GM18499 (cell line): ENCODE data around the gene SUPT3H.

Source experiments
- ATAC-seq: cut with Tn5 transposase; IDR thresholded peaks from one replicate; pipeline ENCODE4 v1.9.1; 2021; ENCODE audit warnings: moderate number of reproducible peaks; ENCODE audit not compliant: insufficient read depth, unreplicated experiment

Gene SUPT3H

DNA sequence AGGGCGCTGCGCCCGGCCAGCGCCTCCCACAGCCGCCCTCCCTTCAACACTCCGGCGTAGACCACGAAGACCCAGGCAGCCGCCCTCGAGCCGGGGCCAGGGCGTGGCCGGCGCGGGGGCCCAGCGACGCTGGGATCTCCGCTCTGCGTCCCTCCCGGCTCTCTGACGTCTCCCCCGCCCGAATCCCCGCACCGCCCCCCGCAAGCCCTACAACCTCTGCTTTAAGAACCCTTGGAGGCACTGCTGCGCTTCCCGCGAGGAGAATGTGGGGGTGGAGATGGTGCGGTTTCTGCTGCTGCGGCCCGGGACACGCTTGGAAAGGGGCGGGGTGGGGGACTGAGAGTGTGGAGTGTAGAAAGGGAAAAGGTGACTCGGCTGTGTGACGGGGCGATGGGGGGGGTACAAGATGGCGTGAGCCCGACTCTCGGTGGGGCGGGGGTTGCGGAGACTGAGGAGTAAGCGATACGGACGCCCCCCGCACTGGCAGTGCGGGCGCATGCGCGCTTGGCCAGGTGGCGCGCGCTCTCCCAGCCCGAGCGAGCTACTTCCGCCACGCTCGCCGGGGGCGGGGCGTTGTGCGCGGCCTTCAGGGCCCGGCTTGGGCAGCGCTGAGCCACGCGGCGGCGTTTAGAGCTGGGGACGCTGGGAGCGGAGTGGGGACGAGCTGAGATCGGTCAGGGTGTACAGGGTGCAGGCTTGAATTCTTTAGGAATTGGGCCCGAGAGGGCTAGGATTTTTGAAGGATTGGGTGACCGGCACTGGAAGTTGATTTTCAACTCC is at the start of gene SUPT3H:
SUPT3H (minus strand) TSS at position 381 of the 780 bp plus-strand sequence.
- ATAC-seq: peak; percentile 66

DNA sequence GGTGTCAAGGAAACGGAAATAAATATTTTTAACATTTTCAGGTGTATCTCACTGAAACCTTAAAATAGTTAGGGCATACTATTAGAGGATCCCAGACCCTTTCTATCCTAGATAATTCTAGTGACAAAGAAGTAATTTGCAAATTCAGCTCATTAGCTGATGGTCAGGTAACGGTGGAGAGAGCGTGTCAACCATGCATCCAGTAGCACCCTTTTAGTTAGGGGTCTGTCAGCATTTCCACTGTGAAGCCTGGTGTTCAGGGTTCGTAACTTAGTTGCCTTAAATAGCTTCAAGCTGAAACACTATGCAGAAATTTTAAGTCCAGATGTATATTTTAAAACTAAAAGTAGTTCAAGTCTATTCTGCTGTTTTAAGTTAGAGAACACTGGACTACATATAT is 48.5 kb upstream of the SUPT3H start:
- no peak for ATAC-seq

DNA sequence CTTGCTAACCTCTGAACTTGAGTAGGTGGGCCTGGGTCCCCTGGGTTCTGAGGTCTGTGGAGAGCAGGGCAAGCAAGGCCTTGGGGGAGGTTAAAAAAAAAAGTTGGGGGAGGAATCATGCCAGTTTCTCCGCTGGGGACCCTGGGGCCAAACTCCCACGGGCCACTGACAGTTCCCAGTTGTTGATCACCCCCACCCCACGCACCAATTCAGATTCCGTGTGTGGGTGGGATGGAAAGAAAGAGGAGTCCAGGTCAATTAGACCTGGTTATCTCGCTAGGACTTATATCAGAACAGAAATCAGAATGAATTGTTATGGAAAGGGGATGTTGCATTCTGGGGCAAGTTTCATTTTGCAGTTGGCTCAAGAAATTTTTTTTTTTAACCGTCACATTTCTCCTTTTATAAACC is 46.7 kb upstream of the SUPT3H start:
- ATAC-seq: no peak

DNA sequence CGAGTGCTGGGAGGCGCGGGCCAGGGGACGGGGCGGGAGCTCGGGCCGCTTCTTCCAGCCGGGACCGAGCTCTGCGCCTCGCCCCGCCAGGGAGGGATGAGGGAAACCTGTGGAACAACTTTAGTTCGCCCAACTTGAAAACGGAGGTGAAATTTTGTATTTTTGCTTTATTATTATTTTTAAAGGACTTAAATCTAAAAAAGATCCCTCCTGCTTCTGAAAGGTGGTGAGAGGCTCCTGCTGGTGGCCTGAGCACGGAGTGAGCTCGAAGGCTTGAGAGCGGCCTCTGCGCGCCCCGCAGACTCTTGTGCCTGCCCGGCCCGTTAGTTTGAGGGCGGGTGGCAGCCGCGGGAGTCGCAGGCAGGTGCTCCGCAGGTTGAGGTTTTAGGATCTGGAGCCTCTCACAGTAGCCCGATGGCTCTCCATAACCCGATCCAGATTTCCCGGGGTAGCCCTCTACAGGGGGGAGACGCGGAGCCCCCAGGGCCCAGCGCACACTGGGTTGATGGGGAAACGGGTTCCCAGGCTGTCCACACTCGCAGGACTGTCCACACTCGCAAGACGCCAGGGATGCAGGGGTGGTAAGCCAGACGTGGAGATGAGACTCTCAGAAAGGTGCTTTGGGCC is 46.2 kb upstream of the SUPT3H start:
- no peak for ATAC-seq

DNA sequence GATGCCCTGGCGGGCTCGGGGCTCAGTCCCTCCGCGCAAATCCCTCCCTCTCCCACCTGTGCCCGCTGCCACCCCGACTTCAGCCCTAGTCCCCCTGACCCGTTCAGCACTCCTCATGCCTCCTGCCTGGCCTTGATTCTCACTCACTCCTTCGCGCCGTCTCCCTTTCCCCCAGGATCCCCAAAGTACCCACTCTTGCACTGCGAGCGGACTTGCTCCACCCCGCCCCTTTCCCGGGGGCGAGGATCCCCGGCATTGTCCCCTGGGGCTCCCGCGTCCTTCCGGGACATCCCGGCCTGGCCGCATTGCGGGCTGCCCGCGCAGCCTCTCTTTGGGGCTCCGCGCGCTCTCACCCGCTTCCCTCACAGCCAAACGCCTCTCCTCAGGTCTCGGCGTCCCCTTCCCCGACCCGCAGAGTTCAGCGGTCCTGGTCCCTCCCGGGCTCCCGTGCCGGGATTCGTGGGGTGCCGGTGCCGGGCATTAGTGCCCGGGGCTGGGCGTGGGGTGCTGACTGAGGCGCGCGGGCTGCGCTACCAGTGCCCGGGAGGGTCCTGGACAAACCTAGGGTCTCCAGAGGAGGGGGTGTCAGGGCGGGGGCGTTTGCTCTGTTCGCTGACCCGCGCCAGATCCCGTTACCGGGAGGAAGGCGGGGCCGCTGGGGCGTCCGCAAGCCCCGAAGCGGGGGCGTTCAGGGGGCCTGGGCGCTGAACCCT is 45.5 kb upstream of the SUPT3H start:
- no peak for ATAC-seq

DNA sequence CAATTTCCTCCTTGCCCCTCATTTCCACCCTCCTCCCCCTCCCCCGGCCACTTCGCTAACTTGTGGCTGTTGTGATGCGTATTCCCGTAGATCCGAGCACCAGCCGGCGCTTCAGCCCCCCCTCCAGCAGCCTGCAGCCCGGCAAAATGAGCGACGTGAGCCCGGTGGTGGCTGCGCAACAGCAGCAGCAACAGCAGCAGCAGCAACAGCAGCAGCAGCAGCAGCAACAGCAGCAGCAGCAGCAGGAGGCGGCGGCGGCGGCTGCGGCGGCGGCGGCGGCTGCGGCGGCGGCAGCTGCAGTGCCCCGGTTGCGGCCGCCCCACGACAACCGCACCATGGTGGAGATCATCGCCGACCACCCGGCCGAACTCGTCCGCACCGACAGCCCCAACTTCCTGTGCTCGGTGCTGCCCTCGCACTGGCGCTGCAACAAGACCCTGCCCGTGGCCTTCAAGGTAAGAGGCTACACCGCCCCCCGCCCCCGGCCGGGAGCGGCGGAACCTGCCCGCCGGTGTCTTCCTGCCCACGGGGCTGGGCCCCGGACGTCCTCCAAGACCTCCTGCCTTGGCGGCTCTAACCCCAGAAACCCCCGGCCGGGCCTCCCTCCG is 44.9 kb upstream of the SUPT3H start:
- ATAC-seq: no peak

DNA sequence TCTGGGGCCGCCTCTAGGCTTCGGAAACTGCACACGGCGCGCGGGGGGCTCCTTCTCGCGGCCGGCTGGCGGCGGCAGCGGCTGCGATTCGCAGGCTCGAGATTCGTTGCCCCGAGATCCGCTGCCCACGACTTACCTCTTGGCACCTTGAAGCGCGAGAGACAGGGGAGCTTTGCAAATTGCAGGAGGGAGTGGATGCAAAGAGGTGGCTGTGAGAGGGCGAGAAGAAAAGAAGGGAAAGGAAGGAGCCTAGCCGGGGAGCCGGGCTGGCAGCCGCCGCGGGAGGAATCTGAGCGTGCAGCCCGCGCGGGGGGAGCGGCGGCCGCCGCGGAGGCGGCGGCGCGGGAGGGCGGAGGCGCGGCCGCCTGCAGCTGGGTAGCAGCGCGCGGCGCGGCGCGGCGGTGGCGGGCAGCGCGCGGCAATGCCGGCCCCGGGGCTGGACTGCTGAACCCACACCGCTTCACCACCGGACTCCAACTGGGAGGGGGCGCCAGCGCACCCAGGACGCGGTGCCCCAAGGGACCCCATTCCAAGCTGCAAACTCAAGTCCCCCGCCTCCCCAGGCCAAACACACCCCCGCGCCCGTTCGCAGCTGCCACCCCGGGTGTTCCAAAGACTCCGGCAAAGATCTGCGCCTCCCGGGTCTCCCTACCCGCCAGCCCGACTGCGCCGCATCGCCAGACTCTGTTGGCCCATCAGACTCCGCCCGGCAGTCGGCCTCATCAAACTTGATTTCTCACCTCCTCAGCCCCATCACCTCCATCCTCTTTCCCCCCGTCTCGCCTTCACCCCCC is 44.2 kb upstream of the SUPT3H start:
- ATAC-seq: no peak

DNA sequence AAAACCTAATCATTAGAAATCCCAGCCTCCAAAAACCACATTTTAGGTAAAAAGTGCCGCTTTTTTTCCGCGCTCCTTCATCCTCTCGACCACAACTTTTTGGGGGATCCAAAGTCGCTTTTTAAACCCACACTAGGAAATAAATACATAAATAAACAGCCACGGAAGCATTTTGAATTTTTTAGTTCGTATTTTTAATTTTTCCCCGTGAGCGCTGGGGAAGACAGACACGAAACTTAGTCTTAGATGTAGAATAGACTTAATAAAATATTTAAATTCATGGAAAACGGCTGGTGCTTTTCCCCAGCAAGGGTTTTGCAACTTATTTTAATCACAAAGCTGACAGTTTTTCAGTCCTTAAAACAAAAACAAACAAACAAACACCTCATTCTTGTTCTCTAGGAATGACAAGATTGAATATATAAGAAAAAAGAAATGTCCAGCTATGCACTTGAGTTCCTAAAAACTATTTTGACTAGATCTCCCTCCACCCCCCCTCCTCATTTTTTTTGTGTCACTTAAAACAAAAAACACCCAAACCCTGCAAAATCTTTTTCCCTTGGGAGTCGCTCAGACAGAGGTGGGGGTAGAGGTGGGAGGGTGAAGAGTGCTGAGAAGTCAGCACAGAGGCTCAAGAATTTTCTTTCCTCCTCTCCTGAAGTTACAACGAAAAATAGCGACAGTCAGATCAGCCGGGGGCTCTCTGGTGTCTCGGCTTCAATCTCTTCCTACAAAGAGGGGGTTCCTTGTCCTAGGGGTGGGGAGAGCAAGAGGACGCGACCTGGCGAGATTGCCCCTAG is 43.4 kb upstream of the SUPT3H start:
- no peak for ATAC-seq

DNA sequence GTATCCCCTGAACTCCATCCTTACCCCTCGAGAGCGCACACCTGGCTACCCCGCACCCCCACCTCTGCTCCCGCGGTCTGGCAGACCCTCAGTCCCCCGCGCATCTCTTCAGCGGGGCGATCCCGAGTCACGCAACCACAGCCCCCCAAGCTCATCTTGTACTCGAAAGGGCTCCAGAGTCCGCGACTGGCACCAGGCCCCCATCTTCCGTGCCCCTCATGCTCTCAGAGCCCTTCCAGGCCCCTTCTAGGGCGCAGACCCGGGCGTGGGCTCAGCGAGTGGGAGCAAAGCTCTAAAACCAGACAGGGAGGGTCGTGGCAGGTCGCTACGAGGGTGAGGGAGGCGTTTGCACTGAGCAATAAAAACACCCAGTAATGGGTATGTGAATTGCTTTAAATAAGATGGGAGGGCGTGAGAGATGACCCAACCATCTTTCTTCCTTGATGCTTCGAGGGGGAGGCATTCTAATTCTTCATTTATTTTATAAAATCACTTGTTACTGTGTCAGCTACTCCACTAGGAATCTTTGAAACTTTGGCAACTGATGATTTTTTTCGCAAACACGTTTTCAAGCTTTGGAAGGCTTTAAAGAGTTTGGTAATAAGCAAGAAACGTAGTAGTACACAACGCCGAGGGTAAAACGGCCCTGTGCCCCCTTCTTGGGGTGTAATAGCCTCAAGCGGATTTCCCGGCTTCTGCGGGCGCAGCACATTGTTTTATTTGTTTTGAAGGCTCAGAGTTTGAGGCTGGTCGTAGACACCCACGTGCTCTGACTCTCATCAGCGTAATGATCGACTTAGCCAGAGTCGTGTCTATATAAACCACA is 42.6 kb upstream of the SUPT3H start:
- no peak for ATAC-seq

DNA sequence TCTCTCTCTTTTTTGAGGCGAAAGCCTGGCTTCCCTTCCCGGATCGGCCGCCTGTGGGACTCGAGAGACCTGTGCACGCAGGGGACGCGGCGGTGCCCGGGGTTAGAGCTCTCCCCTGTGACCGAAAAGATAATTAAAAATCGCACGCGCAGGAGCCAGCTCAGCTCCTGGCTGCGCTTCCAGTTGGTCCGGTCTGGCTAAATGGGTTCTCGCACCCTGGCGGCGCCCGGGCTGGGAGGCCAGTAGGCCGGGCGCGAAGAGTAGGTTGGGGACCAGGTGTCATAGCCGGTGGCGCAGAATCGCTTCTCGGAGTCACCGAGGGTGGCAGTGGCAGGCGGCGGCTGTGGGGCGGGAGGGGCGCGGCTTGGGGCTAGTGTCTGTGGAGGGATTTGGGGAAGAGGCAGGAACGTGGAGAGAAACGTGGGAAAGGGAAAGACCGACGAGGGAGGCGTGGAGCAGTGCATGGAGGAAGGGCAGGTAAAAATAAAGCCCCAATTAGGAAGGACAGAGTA is 41.9 kb upstream of the SUPT3H start:
- ATAC-seq: no peak

DNA sequence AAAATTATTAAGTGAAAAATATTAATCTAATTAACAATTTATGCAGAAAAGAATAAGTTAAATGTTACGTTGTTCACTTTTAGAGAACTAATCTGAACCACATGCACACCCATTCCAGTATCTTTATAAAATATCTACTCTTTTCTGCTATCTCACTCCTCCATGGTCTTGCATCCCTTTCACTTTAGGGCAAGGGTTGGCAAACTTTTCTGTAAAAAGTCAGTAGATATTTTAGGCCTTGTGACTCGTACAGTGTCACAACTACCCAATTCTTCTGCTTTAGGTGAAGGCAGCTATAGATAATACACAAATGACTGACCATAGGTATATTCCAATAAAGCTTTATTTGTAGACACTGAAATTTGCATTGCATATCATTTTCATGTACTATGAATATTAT is 39.7 kb upstream of the SUPT3H start:
- ATAC-seq: no peak

DNA sequence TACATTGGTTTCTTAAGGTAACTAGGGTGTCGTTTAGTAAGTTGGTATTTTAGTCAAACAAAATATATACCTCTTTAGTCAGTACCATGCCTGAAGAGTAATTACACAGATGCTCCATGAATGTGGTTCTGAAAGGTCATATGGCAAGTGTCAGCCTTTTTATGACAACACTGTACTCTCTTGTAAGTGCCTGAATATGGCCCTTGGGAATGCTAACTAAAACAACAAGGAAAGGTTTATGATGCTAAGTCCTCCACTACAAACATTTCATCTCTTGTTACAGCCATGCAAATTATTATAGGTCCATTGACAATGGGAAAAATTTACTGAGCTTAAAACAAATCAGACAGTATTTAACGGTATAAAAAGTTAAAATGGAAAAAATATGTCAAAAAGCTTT is 39.0 kb upstream of the SUPT3H start:
- ATAC-seq: no peak

DNA sequence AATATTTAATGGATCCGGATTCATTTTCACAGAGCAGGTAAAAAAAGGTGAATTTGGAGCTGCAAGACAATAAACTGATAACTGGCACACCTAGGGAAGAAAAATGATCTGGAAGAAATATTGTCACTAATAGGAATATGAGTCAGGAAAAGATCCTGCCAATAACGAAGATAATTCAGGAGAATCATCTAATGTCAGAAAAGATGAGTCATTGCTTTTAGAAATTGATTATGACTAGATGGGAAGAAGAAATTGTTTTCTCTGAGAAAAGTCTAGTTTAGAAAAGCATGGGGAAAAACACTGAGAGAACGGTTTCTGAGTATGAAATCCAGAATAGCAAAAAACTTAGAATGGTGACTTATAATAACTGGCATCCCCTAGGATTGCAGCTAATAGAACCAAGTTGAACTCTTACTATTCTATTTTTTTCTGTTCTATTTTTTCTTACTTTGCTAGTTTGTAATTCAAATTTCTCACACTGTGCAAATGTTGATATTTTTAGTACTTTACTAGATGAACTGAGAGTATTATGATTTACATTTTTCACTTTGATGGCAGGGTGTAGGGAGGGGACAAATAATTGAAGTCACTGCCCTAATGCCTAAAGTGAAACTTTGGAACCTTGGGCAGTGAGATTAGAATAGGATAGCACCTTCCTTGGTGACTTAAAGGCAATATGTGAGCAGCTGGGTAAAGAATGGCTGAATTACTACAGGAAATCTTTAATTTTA is 38.2 kb upstream of the SUPT3H start:
- ATAC-seq: no peak

DNA sequence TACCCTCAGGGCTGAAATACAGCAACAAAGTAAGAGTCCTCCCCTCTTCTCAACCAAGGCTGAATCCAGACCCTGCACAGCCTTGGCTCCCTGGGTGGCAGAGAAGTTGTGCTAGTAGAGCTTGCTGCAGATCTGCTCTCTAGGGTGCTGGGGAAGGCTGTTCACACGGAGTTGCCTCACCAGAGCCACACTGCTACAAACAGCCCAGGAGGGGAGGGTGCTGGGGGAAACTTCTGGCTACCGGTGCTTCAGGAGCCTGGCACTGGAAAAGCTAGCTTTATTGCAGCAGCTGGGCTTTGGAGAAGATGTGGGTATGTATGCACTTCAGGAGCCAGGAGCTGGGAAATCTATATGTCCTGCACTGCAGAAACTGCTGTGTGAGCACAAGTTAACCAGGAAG is 37.6 kb upstream of the SUPT3H start:
- no peak for ATAC-seq

DNA sequence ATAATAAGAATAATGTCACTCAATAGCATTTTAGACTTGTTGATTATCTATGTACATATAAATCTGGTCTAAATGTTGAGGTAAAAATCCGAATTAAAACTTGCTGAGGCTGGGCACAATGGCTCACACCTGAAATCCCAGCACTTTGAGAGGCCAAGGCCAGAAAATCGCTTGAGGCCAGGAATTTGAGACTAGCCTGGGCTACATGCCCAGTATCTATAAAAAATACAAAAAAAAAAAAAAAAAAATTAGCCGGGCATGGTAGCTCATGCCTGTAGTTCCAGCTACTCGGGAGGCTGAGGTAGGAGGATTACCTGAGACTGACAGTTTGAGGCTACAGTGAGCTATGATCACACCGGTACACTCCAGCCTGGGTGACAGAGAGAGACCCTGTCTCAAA is 34.2 kb upstream of the SUPT3H start:
- no peak for ATAC-seq

DNA sequence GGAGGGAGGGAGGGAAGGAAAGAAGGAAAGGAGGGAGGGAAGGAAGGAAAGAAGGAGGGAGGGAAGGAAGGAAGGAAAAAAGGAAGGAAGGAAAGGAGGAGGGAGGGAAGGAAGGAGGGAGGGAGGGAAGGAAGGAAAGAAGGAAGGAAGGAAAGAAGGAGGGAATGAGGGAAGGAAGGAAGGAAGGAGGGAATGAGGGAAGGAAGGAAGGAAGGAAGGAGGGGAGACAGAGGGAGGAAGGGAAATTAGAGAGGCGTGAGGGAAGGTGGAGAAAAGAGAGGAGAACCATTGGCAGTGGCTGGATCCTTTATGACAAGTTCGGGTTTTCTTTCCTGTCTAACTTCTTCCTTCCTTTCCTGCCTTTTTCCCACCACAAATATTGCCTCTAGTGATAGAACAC is 22.3 kb upstream of the SUPT3H start:
- ATAC-seq: no peak

DNA sequence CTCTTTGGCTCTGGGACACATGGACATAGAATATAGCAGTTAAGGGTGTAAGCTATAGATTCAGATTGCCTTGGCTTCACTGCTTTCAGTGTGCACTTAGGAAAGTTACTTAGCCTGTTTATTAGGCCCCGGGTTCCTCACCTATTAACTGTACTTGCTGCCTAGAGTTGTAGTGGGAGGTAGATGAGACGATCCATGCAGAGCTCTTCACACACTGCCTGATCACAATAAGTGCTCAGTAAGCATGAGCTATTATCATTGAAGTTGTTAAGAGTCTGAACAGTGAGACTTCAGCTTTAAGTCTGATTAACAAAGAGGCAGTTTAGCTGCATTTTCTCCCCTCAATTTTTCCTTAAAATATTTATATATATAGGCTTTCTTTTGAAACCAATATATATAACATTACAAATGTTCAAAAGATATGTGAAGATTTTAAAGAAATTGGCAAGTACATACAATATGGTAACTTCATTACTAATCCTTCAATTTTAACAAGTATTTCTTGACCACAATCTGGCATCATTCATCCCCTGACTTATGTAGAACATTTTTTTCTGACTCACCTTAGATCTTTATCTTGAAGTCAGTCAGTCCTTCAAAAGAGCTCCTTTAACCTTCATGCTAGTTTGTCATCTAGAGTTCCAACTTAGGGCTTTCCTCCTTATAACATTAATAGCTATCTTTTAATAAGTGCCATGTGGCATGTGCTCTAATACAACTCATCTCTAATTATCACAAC is 20.5 kb upstream of the SUPT3H start:
- ATAC-seq: no peak
